Mesothelial cell of epicardium (in vitro differentiated cells): Measurements from ENCODE around the gene SENP1. TPM values are rescaled to one million over a fixed set of nuclear protein-coding genes. Genes with fewer than 3 reads are reported as not detected.

Experiments
- DNase-seq, 2 experiments: peaks; one replicate each; pipeline ENCODE4 v3.0.0; 2021; ENCODE audit warnings: low spot score in 2 of 2; ENCODE audit not compliant: unreplicated experiment in 2 of 2
- H3K27ac Mint-ChIP-seq: 2 replicates; pipeline ENCODE4 v1.8.0; 2021; ENCODE audit warnings: mixed read lengths
- H3K27me3 Mint-ChIP-seq: 2 replicates; pipeline ENCODE4 v1.8.0; 2021; ENCODE audit warnings: low read depth, mixed read lengths
- H3K36me3 Mint-ChIP-seq: 2 replicates; pipeline ENCODE4 v1.8.0; 2021; ENCODE audit warnings: mixed read lengths
- H3K4me1 Mint-ChIP-seq: 2 replicates; pipeline ENCODE4 v1.8.0; 2021; ENCODE audit warnings: mixed read lengths
- H3K4me3 Mint-ChIP-seq: 2 replicates; pipeline ENCODE4 v1.8.0; 2021; ENCODE audit warnings: mild to moderate bottlenecking, moderate library complexity, mixed read lengths
- H3K9me3 Mint-ChIP-seq: 2 replicates; pipeline ENCODE4 v1.8.0; 2021; ENCODE audit warnings: mixed read lengths
- CTCF ChIP-seq: fragments of 200-600 bp; sonication (generic); IDR thresholded peaks from one replicate; pipeline ENCODE4 v1.5.0; 2021; ENCODE audit warnings: antibody characterized with exemption; ENCODE audit not compliant: unreplicated experiment
- total RNA-seq: library from RNA; stranded (reverse); gene quantifications from 3 replicates; pipeline ENCODE4 v1.2.1, GENCODE V29; 2021

The SENP1 gene
- total RNA-seq, 1 donor from 2014 or later = 31.1 TPM

GRCh38 chr12:48033451-48033850 lies 72.4 kb downstream of the SENP1 start:
- TF ChIP-seq CTCF = no peak
- no peak for DNase-seq
- Mint-ChIP-seq H3K4me1 (peaks cover 38% of the 10 kb centered on the region), H3K36me3 (no peaks in the 10 kb centered on the region), H3K27ac (no peak overlapping the region), H3K4me3 (no peak overlapping the region), H3K27me3 (no peaks in the 10 kb centered on the region), H3K9me3 (no peaks in the 10 kb centered on the region)

- H3K9me3 Mint-ChIP-seq = no peaks in the 10 kb centered on the region
- no peak overlapping the region for H3K4me3 Mint-ChIP-seq
- TF ChIP-seq CTCF = no peak
- H3K4me1 Mint-ChIP-seq = peaks cover 40% of the 10 kb centered on the region
- H3K27me3 Mint-ChIP-seq = no peaks in the 10 kb centered on the region
- no peak for DNase-seq
- H3K27ac Mint-ChIP-seq = no peak overlapping the region
- H3K36me3 Mint-ChIP-seq = no peaks in the 10 kb centered on the region
Measured at GRCh38 chr12:48032597-48032996, 73.3 kb downstream of the SENP1 start.

GRCh38 chr12:48031135-48031960 lies 74.5 kb downstream of the SENP1 start:
- Mint-ChIP-seq H3K27ac (no peak overlapping the region), H3K4me1 (peaks cover 41% of the 10 kb centered on the region), H3K27me3 (no peaks in the 10 kb centered on the region), H3K9me3 (no peaks in the 10 kb centered on the region), H3K36me3 (no peaks in the 10 kb centered on the region), H3K4me3 (no peak overlapping the region)
- TF ChIP-seq CTCF = no peak
- no peak for DNase-seq

- H3K4me3 Mint-ChIP-seq = no peak overlapping the region
Measured at GRCh38 chr12:48030173-48030650, 75.7 kb downstream of the SENP1 start.

GRCh38 chr12:48029491-48030172 lies 76.2 kb downstream of the SENP1 start:
- no peak overlapping the region for H3K4me3 Mint-ChIP-seq

More at GRCh38 chr12:48030173-48030650, 75.7 kb downstream of the SENP1 start:
- peak overlapping the region; percentile 18 for H3K27ac Mint-ChIP-seq
- no peak for DNase-seq
- H3K36me3 Mint-ChIP-seq = no peaks in the 10 kb centered on the region
- peaks cover 43% of the 10 kb centered on the region for H3K4me1 Mint-ChIP-seq
- TF ChIP-seq CTCF = no peak
- H3K9me3 Mint-ChIP-seq = no peaks in the 10 kb centered on the region
- H3K27me3 Mint-ChIP-seq = no peaks in the 10 kb centered on the region

More at GRCh38 chr12:48029491-48030172, 76.2 kb downstream of the SENP1 start:
- peaks cover 47% of the 10 kb centered on the region for H3K4me1 Mint-ChIP-seq
- no peaks in the 10 kb centered on the region for H3K36me3 Mint-ChIP-seq
- no peak for TF ChIP-seq CTCF
- no peaks in the 10 kb centered on the region for H3K27me3 Mint-ChIP-seq
- DNase-seq = no peak
- H3K9me3 Mint-ChIP-seq = no peaks in the 10 kb centered on the region
- peak overlapping the region; percentile 18 for H3K27ac Mint-ChIP-seq
